ENCODE results near the gene SMG5. TPM values are rescaled to one million over a fixed set of nuclear protein-coding genes. Genes with fewer than 3 reads are reported as not detected.
A peak's percentile ranks its signal among the peaks of the same experiment; 100 is the strongest.

SMG5 gene
- total RNA-seq, 2 experiments from 2014 or later, result 70.3 to 70.7 TPM

GRCh38 chr1:156295391-156295947, 12.8 kb upstream of the SMG5 start, which contains the start of gene GLMP:
Gene GLMP (minus strand): TSS chr1:156295679. CDS start chr1:156295645, 34 bp downstream.
- intact Hi-C loops (cut with micrococcal nuclease), result no loop called here
- ATAC-seq, result peak; percentile 82
- peak within 1 kb of the TSS; percentile 85 for H3K4me3 Mint-ChIP-seq
- H3K9me3 Mint-ChIP-seq, result no peaks in the 10 kb centered on the region
- peak; percentile 83 for DNase-seq
- H3K27me3 Mint-ChIP-seq, result no peaks in the 10 kb centered on the region
- ChIA-PET CTCF (interaction anchor here (1.2 kb wide), 1 partner anchor 12 kb away, joined by 5 read pairs; no protein-coding TSS in a partner anchor), POLR2A (interaction anchor here (0.9 to 1.3 kb wide), 3 partner anchors 13 to 42 kb away, joined by 3 to 7 read pairs (median 3); partner anchors contain the start of genes CCT3, SMG5 and TSACC)
- peaks cover 2% of the 10 kb centered on the region for H3K36me3 Mint-ChIP-seq (ENCODE audit: low read depth)
- TF ChIP-seq, protein P1, sequence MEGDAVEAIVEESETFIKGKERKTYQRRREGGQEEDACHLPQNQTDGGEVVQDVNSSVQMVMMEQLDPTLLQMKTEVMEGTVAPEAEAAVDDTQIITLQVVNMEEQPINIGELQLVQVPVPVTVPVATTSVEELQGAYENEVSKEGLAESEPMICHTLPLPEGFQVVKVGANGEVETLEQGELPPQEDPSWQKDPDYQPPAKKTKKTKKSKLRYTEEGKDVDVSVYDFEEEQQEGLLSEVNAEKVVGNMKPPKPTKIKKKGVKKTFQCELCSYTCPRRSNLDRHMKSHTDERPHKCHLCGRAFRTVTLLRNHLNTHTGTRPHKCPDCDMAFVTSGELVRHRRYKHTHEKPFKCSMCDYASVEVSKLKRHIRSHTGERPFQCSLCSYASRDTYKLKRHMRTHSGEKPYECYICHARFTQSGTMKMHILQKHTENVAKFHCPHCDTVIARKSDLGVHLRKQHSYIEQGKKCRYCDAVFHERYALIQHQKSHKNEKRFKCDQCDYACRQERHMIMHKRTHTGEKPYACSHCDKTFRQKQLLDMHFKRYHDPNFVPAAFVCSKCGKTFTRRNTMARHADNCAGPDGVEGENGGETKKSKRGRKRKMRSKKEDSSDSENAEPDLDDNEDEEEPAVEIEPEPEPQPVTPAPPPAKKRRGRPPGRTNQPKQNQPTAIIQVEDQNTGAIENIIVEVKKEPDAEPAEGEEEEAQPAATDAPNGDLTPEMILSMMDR (IDR thresholded peaks at IDR 0.05), result no peak
- peaks cover 14% of the 10 kb centered on the region for H3K4me1 Mint-ChIP-seq (ENCODE audit: low read depth)
- H3K27ac Mint-ChIP-seq, result peak within 1 kb of the TSS; percentile 50

DNA sequence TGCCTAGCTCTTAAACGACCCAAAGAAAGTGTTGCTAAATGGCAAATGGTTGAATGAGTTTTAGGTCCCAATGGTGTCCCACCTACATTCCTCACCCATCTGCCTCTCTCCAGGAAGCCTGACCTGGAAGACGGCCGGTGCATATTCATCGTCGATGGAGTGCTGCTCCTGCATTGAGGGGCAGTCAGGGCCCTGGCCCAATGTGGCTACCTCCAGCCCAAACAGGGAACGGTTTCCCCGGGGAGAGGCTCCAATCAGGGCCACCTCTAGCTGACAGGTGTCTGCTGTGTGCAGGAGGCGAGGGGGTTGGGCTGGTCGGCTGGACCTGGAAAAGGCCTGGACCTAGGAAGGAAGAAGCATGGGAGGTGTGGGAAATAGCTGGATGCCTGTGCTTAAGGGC, 11.3 kb upstream of the SMG5 start:
- H3K9me3 Mint-ChIP-seq, result no peaks in the 10 kb centered on the region
- no peak for ATAC-seq
- no peak overlapping the region for H3K4me3 Mint-ChIP-seq
- H3K27me3 Mint-ChIP-seq, result no peaks in the 10 kb centered on the region
- CTCF ChIA-PET, result interaction anchor here (0.9 to 1.0 kb wide), 3 partner anchors 11 to 167 kb away, joined by 3 read pairs; no protein-coding TSS in a partner anchor
- H3K4me1 Mint-ChIP-seq (ENCODE audit: low read depth), result peaks cover 14% of the 10 kb centered on the region
- H3K27ac Mint-ChIP-seq, result no peak overlapping the region
- TF ChIP-seq, protein P1 (IDR thresholded peaks at IDR 0.05), result no peak
- POLR2A ChIA-PET, result interaction anchor here (0.9 to 2.8 kb wide), 3 partner anchors 9 to 32 kb away, joined by 3 to 17 read pairs (median 7); partner anchors contain the start of genes SMG5 and TMEM79
- peaks cover 3% of the 10 kb centered on the region for H3K36me3 Mint-ChIP-seq (ENCODE audit: low read depth)
- intact Hi-C loops (cut with micrococcal nuclease), result no loop called here
- no peak for DNase-seq

- peaks cover 6% of the 10 kb centered on the region for H3K36me3 Mint-ChIP-seq (ENCODE audit: low read depth)
- H3K27ac Mint-ChIP-seq, result no peak overlapping the region
- intact Hi-C loops (cut with micrococcal nuclease), result no loop called here
- DNase-seq (no peak), ATAC-seq (no peak)
- peaks cover 14% of the 10 kb centered on the region for H3K4me1 Mint-ChIP-seq (ENCODE audit: low read depth)
- TF ChIP-seq, protein P1 (IDR thresholded peaks at IDR 0.05), result no peak
- H3K4me3 Mint-ChIP-seq, result peak overlapping the region; percentile 2
- no peaks in the 10 kb centered on the region for H3K9me3 Mint-ChIP-seq
- CTCF ChIA-PET, result interaction anchor here (1.0 kb wide), 1 partner anchor 166 kb away, joined by 3 read pairs; no protein-coding TSS in a partner anchor
- POLR2A ChIA-PET, result interaction anchor here (1.5 to 2.8 kb wide), 2 partner anchors 8 to 11 kb away, joined by 7 to 17 read pairs; partner anchors contain the start of genes SMG5 and TMEM79
- no peaks in the 10 kb centered on the region for H3K27me3 Mint-ChIP-seq
Observed at GRCh38 chr1:156293098-156293434, 10.4 kb upstream of the SMG5 start.

- intact Hi-C loops (cut with micrococcal nuclease), result no loop called here
- TF ChIP-seq, protein P1 (IDR thresholded peaks at IDR 0.05), result no peak
- CTCF ChIA-PET, result no interaction called here
- Mint-ChIP-seq H3K4me1 (ENCODE audit: low read depth) (peaks cover 14% of the 10 kb centered on the region), H3K27ac (peak overlapping the region; percentile 25), H3K9me3 (no peaks in the 10 kb centered on the region), H3K4me3 (no peak overlapping the region), H3K36me3 (ENCODE audit: low read depth) (peaks cover 6% of the 10 kb centered on the region), H3K27me3 (no peaks in the 10 kb centered on the region)
- DNase-seq, result peak; percentile 16
- ATAC-seq, result peak; percentile 40
- POLR2A ChIA-PET, result interaction anchor here (2.8 kb wide), 1 partner anchor 9 kb away, joined by 17 read pairs; the partner anchor contains the start of gene SMG5
Observed at GRCh38 chr1:156291226-156292061, 8.8 kb upstream of the SMG5 start.

Measured in activated CD8-positive, alpha-beta T cell treated with anti-CD3 and anti-CD28 coated beads for 36 hours (primary cell).